Natural killer cell (primary cell): Measurements from ENCODE around the gene ABCB1. TPM values are rescaled to one million over a fixed set of nuclear protein-coding genes. Genes with fewer than 3 reads are reported as not detected.

Experiments used
- ATAC-seq, 3 donors: fragments of 150-1000 bp in 2 of 3; fragments of 200-7000 bp in 1 of 3; cut with Tn5 transposase; 1 replicate in 1 of 3; 2 replicates in 2 of 3; pipeline ENCODE4 v1.10.0; 2021; ENCODE audit warnings: mild to moderate bottlenecking in 2 of 3, moderate library complexity in 2 of 3
- DNase-seq, 2 donors: peaks; one replicate each; pipeline versions ENCODE4 v3.0.0 to v3.0.0-alpha.2; 2013 to 2021; ENCODE audit warnings: mixed read lengths in 1 of 2
- H3K27ac ChIP-seq: one replicate; pipeline ENCODE4 v1.5.1; 2013; ENCODE audit warnings: mild to moderate bottlenecking, low read length
- H3K27me3 ChIP-seq: one replicate; pipeline ENCODE4 v1.6.1; 2013; ENCODE audit warnings: low read length; ENCODE audit not compliant: control insufficient read depth, insufficient read depth
- H3K36me3 ChIP-seq: one replicate; pipeline ENCODE4 v1.6.1; 2013; ENCODE audit warnings: low read length; ENCODE audit not compliant: control insufficient read depth, insufficient read depth
- H3K4me1 ChIP-seq: one replicate; pipeline ENCODE4 v1.6.1; 2013; ENCODE audit warnings: low read length; ENCODE audit not compliant: control insufficient read depth, insufficient read depth
- H3K4me3 ChIP-seq: one replicate; pipeline ENCODE4 v1.5.1; 2013; ENCODE audit warnings: low read length
- H3K9me3 ChIP-seq: one replicate; pipeline ENCODE4 v1.6.1; 2013; ENCODE audit warnings: low read length; ENCODE audit not compliant: control insufficient read depth, insufficient read depth
- H3K27ac Mint-ChIP-seq, 2 donors: one replicate each; pipeline ENCODE4 v1.8.0; 2022; ENCODE audit warnings: mild to moderate bottlenecking in 2 of 2, mixed read lengths in 2 of 2, moderate library complexity in 1 of 2
- H3K27me3 Mint-ChIP-seq, 2 donors: one replicate each; pipeline ENCODE4 v1.8.0; 2022; ENCODE audit warnings: low read depth in 2 of 2, mixed read lengths in 2 of 2
- H3K36me3 Mint-ChIP-seq: one replicate; pipeline ENCODE4 v1.8.0; 2022; ENCODE audit warnings: mixed read lengths
- H3K4me1 Mint-ChIP-seq, 2 donors: one replicate each; pipeline ENCODE4 v1.8.0; 2022; ENCODE audit warnings: mixed read lengths in 2 of 2
- H3K4me3 Mint-ChIP-seq: one replicate; pipeline ENCODE4 v1.8.0; 2022; ENCODE audit warnings: mild to moderate bottlenecking, moderate library complexity, mixed read lengths
- H3K9me3 Mint-ChIP-seq, 2 donors: one replicate each; pipeline ENCODE4 v1.8.0; 2022; ENCODE audit warnings: mixed read lengths in 2 of 2
- CTCF ChIP-seq: fragments of 200-600 bp; IDR thresholded peaks from one replicate; pipeline ENCODE4 v1.8.0; 2022; ENCODE audit warnings: antibody characterized with exemption
- WGBS: methylation state at CpG from one replicate; pipeline ENCODE4 v1.1.7; 2013; ENCODE audit warnings: missing lambda C conversion rate; ENCODE audit not compliant: insufficient coverage; 5-methylcytosine and 5-hydroxymethylcytosine counted together
- intact Hi-C: fragments of 100-400 bp; cut with micrococcal nuclease; formaldehyde crosslinking; loops from one replicate; pipeline ENCODE4 v1.14.2; 2022
- total RNA-seq, 4 donors: library from RNA; stranded (reverse); fragments of 120-200 nt in 1 of 4; gene quantifications; one replicate each; pipeline versions ENCODE4 v1.2.3 to v1.2.4, GENCODE V29; 2013 to 2022

Gene ABCB1
- total RNA-seq, 3 donors from 2014 or later (not counting 1 experiment from before 2014, with no cell fraction given) = 62.8 to 99.5 (median 81.4) TPM

DNA sequence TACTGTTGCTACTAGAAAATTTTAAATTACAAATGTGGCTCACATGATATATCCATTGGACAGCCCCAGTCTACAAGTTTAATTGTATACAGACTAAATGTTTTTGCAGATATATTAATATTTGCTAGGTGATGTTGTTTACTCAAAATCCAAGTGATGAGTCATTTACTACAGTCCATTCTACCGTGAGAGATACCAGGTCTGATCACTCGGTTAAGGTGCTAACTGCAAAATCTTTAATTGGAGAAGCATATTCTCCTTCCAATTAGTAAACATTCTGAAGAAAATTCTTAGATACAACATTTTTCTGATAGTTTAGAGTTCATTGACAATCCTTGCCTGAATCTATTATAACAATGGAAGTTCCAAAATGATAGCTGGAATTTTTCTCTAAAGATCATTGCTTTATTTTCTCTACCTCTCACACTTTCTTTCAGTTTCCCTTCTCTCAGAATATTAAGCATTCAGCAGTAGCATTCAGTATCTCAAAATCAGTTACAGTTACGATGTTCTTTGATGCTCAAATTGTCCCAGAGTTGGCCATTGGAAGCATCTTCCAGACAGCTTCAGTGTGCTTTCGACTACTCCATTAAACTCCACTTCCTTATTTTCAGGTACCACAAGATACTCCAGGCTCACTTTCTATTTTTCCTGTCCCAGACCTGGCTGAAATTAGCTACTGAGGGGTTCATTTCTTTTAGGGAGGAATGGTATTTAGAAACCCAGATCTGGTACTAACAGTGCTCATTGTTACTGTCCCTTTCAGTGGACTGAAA lies 2.3 kb downstream of the ABCB1 start:
- H3K36me3 ChIP-seq = peaks cover 12% of the 10 kb centered on the region
- ATAC-seq (peak; percentile 32 to 57 (median 46)), DNase-seq (peak in 1 of 2 donors; percentile 34)
- H3K9me3 ChIP-seq = no peaks in the 10 kb centered on the region
- H3K27ac Mint-ChIP-seq = peak overlapping the region; percentile 68 to 87
- peak overlapping the region; percentile 86 for H3K4me3 Mint-ChIP-seq
- H3K9me3 Mint-ChIP-seq = no peaks in the 10 kb centered on the region
- peak overlapping the region; percentile 22 for H3K4me3 ChIP-seq
- 17% methylated on average over 3 of the region's 4 CpGs for WGBS
- peaks cover 3 to 11% of the 10 kb centered on the region in 2 donors for H3K27me3 Mint-ChIP-seq
- no peak for TF ChIP-seq CTCF
- H3K27ac ChIP-seq = peak overlapping the region; percentile 35
- no peaks in the 10 kb centered on the region for H3K36me3 Mint-ChIP-seq
- H3K4me1 ChIP-seq = peaks cover 7% of the 10 kb centered on the region
- intact Hi-C loops = loop anchor here (1.0 kb wide), 1 partner anchor 253 kb away; the partner anchor contains the start of gene CROT
- no peaks in the 10 kb centered on the region for H3K27me3 ChIP-seq
- peaks cover 35 to 36% of the 10 kb centered on the region in 2 donors for H3K4me1 Mint-ChIP-seq

DNA sequence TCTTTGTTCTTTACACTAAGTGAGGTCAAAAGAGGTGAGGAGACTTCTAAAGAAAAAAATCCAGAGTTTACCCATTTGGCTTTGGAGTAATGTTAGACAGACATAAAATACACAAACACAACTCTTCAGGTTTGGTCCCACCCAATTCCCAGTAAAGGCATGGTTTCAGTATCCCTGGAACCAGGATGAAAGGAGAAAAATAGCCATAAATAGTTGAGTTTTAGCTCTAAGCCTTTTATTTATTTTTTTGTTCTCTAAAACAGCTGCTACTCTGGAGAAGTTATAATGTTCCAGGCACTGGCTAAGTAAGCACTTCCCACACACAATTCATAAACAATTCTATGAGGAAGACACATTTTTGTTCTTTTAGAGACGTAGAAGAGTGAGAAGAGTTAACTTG lies 4.0 kb downstream of the ABCB1 start:
- Histone ChIP-seq H3K4me3 (no peak overlapping the region), H3K27ac (no peak overlapping the region), H3K4me1 (peaks cover 7% of the 10 kb centered on the region), H3K27me3 (no peaks in the 10 kb centered on the region), H3K9me3 (no peaks in the 10 kb centered on the region), H3K36me3 (peaks cover 14% of the 10 kb centered on the region)
- Mint-ChIP-seq H3K4me1 (peaks cover 35 to 36% of the 10 kb centered on the region in 2 donors), H3K9me3 (no peaks in the 10 kb centered on the region), H3K27me3 (no peaks in the 10 kb centered on the region), H3K4me3 (no peak overlapping the region), H3K27ac (peak overlapping the region; percentile 27 to 48), H3K36me3 (no peaks in the 10 kb centered on the region)
- no peak for TF ChIP-seq CTCF
- no peak for DNase-seq
- no peak for ATAC-seq
- WGBS = 83% methylated on average over 1 of the region's 1 CpG
- intact Hi-C loops = no loop called here

GRCh38 chr7:87596136-87596535 lies 4.5 kb downstream of the ABCB1 start:
- DNase-seq = no peak
- no peak for ATAC-seq
- Histone ChIP-seq H3K27me3 (no peaks in the 10 kb centered on the region), H3K36me3 (peaks cover 14% of the 10 kb centered on the region), H3K4me1 (peaks cover 9% of the 10 kb centered on the region), H3K9me3 (no peaks in the 10 kb centered on the region), H3K27ac (no peak overlapping the region), H3K4me3 (no peak overlapping the region)
- Mint-ChIP-seq H3K4me3 (no peak overlapping the region), H3K9me3 (no peaks in the 10 kb centered on the region), H3K36me3 (no peaks in the 10 kb centered on the region), H3K27me3 (no peaks in the 10 kb centered on the region), H3K4me1 (peaks cover 31 to 35% of the 10 kb centered on the region in 2 donors), H3K27ac (peak overlapping the region in 1 of 2 donors; percentile 27)
- WGBS = no CpG with 5 or more reads among the region's 1 CpG
- intact Hi-C loops = no loop called here
- no peak for TF ChIP-seq CTCF
